Keratinocyte (primary cell): ENCODE data around the gene ANKS1A.

ENCODE experiments used
- CTCF ChIP-seq, 3 experiments: IDR thresholded peaks in 1 of 3; conservative IDR thresholded peaks in 1 of 3; optimal IDR thresholded peaks in 1 of 3; 2 replicates in 2 of 3; 3 replicates in 1 of 3; pipeline versions ENCODE3 to v1.5.1; 2011; ENCODE audit warnings: low read length in 3 of 3, mild to moderate bottlenecking in 3 of 3, moderate library complexity in 2 of 3, control low read depth in 1 of 3, inconsistent platforms in 1 of 3; ENCODE audit not compliant: insufficient read depth in 2 of 3; ENCODE audit errors: extremely low read depth in 1 of 3
- EZH2 ChIP-seq: IDR thresholded peaks from one replicate; pipeline ENCODE4 v1.6.1; 2012; ENCODE audit warnings: inconsistent platforms, mild to moderate bottlenecking, low read length, moderate library complexity

GRCh38 chr6:34855463-34855862 lies 33.6 kb upstream of the ANKS1A start:
- TF ChIP-seq EZH2 (no peak), CTCF (optimal IDR thresholded peaks at IDR 0.05 in 1 of 3, IDR thresholded peaks at IDR 0.05 in 1 of 3, conservative IDR thresholded peaks at IDR 0.05 in 1 of 3; ENCODE audit: extremely low read depth in 1 of 3, insufficient read depth in 2 of 3, low read length in 3 of 3) (peak in 2 of 3 experiments; percentile 17 to 34)
